HG02884 (cell line): ENCODE results near the gene DSPP.

ENCODE experiments used
- ATAC-seq: cut with Tn5 transposase; IDR thresholded peaks from one replicate; pipeline ENCODE4 v1.9.1; 2021; ENCODE audit warnings: mild to moderate bottlenecking, moderate library complexity; ENCODE audit not compliant: unreplicated experiment

DSPP gene

DNA sequence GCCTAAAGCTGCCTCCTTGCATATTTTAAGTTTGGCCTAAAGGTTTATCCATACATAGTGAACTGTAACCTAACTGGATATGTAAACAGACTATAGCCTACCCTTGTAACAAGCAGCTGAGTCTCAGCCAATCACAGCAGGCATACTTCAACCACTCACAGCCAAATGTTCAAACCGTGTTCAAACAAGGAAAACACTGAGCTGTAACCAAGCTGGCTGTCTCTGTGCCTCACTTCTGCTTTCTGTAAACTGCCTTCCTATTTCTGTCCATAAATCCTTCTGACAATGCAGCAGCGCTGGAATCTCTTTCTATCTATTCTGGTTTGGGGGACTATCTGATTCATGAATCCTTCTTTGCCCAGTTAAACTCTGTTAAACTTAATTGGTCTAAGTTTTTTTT is 16.4 kb downstream of the DSPP start:
- ATAC-seq, result no peak

DNA sequence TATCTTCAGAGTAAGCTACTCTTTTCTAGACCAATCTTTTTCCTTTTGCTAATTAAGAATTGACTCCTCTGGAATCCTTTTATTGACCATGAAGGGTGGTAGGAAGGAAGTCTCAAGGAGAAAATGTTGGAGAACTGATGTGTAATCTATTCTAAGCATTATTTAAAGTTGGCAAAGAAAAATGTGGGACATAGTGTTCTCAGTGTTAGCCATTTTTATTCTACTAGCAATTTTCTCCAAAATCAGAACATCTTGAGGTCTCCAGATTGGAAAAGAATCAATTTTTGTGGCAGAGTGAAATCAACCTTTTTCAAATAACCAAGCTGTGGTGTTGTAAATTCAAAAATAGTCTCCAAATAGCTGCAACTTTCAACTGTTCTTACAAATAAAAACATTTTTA is 23.3 kb downstream of the DSPP start:
- no peak for ATAC-seq

DNA sequence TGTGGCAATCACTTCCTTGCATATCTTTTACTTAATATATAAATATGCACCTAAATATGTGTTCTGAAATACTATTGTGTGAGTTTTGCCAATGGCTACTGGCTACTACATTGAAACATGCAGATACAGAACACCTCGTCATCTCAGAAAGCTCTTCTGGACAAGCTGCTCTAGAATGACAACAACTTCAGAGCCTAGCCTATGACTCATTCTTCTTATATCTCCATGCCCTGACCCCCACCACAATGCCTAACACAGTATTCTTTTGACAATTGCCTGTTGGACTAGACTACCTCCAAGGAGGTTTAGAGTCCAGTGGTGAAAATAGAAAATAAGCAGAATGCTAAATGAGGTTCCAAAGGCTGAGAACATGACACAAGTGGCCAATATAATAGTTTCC is 24.1 kb downstream of the DSPP start:
- ATAC-seq, result no peak

DNA sequence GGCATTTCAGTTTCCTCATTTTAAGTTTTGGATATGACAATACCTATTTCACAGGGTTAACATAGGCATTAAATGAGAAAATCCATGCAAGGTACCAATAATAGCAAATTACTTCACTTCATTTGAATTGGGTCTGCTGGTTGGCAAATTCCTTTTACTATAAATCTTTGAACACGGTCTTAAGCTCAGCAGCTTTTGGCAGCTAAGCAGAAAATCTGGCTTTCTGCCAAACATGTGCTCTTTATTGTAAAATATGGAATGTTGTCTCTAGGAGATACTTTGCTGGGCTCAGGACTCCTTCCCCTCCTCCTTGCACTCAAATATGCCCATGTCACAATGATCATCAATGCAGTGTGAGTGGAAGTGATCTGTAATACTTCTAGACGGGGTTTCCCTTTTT is 24.9 kb downstream of the DSPP start:
- no peak for ATAC-seq

DNA sequence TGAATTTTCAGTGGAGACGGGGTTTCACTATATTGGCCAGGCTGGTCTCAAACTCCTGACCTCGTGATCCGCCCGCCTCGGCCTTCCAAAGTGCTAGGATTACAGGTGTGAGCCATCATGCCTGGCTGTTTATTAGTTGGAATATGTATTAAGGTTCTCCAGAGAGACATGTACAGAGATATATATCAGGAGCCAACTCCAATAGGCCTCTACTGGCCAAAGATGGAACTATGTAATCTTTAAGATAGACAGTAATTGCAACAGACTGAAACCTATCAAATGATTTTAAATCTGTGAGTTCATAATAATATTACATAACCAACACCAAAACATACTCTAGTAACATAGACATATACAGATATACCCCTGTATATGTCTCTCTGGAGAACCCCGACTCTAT is 36.0 kb downstream of the DSPP start:
- ATAC-seq, result no peak

DNA sequence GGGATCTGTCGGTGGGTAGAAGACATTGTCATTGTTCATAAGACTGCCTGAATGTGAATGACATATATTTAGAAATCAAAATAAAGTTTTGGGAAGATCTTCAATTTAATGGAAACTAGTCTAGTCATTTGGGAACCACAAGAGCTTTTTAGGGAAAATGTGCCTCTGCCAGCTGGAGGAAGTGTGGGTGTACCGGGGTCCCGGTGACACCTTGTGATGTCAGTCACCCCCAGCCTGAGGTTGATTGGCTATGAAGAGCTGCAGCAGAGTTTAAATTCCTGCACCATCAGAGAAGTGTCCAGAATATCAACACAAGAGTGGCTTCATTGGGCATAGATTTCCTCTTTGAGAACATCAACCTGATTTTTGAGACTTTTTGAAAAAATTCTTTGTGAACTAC is 41.7 kb downstream of the DSPP start, which contains the start of gene DMP1:
Gene DMP1 (plus strand): TSS at position 301 of the 400 bp plus-strand sequence. CDS start 6,213 bp downstream, outside the sequence.
- ATAC-seq, result no peak

DNA sequence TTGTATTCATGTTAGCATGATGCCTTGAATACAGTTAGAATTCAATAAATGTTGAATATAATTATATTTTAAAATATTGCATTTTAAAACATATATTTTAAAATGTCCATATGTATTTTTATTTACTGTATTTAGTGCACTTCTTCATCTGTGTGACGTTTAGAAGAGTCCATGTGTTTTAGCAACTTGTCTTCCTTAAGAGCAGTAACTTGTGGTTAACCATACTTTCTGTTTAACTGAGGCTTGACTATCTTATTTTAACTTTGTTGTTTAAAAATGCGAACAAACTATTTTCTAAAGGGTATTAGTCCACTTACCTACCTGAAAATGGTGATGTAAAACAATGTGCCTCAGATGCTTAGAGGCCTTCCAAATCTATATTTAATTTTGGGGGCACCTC is 42.6 kb downstream of the DSPP start:
- no peak for ATAC-seq

DNA sequence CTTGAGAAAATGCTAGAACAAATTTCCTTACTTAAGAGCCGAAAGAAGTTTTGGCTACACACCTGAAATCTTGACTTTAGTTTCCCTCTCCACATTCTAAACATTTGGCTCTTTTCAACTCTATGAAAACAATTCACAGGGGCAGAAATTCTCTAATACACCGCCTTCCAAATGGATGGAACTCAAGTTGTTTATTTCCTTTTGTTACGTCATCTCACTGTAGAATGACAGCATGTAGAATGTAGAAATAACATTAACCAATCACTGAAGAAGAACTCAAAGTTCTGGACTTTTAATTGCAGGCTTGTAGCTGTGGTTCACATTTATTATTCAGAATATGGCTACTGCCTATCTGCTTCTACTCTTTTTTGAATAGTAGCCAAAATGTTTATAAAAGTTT is 43.6 kb downstream of the DSPP start:
- no peak for ATAC-seq

DNA sequence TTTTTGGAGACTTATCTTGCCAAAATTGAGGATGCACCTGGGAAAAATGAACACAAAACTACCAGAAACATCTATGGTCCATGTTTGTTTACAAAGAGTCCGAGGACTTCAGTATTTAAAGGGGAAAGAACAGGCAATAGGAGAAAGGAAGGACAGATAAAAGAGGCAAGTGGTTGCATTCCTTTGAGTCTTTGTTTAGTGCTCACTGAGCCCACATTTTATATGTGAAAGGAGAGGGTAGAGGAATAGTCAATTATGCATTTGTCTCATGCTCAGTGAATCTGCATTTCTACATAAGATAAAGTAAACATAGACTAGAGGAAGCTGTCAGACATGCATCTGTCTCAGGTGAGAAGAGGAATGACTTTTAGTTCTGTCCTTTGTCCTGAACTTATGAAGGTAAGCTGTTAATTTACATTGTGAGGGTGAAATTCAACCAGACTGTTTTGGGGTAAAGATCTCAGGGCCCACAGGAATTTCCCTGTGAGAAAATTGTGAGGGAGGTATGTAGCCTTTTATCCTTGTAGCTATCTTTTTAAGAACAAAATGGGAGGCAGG is 46.2 kb downstream of the DSPP start:
- no peak for ATAC-seq

DNA sequence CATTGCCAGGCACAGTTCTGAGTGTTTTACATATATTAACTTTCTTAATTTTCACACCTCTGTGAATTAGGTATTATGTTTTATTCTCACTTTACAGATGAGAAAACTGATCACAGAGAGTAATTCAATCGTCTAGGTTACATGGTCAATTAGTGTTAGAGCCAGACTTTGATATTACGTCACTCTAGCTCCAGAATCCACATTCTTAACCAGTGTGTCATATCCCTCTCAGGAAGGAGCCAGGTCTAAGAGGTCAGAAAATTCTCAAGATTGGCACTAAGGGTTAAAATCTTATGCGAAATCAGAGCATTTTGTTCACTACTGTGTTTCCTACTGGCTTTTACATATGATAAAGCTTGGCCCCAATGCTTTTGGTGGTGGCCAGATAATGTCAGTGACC is 49.2 kb downstream of the DSPP start:
- no peak for ATAC-seq

DNA sequence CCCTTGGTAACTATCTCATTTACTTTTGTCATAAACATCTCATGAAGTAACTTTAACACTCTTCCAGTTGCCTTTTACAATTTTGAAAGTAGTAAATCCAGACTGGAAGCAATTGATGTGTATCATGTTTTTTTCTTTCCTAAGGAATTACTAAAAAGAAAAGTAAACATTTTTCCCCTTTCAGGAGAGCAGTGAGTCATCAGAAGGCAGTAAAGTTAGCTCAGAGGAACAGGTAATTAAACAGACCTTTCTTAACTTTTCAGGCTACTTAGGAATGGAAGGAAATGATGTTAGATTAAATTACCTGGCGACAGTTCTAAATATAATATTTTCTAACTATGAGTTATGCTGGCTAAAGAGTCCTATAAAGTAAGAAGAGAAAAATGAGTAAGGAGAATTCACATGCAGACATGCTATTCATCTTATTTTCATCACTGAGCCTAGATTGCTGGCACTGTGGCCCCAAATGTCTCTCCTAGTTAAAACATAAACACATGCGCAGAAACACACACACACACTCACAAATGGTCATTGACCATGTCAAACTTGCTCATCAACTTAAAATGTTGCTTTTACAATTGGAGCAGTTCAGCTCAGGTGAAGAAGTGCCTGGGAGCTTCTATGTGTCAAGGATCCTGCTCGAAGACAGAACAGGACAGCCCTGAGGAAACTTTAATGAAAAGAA is 51.1 kb downstream of the DSPP start:
- no peak for ATAC-seq

DNA sequence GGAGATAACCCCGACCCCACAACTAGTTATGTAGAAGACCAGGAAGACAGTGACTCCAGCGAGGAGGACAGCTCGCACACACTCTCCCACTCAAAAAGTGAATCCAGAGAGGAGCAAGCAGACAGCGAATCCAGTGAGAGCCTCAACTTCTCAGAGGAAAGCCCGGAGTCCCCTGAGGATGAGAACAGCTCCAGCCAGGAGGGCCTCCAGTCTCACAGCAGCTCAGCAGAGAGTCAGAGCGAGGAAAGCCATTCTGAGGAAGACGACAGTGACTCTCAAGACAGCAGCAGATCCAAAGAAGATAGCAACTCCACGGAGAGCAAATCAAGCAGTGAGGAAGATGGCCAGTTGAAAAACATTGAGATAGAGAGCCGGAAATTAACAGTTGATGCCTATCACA is 54.5 kb downstream of the DSPP start:
- ATAC-seq, result no peak
